A549 treated with Mapracorat at 1 μM for 4 hours (cell line): ENCODE measurements around the gene MEDAG. TPM values are rescaled to one million over a fixed set of nuclear protein-coding genes. Genes with fewer than 3 reads are reported as not detected.

Experiments
- total RNA-seq: library from RNA; stranded (reverse); fragments of 200-300 nt; extraction: Qiagen RNA extraction; gene quantifications from 5 replicates; pipeline ENCODE4 v1.2.3, GENCODE V29; 2022

MEDAG gene
- 0.08 to 0.29 TPM (median 0.16 TPM) in 5 replicates for total RNA-seq

DNA sequence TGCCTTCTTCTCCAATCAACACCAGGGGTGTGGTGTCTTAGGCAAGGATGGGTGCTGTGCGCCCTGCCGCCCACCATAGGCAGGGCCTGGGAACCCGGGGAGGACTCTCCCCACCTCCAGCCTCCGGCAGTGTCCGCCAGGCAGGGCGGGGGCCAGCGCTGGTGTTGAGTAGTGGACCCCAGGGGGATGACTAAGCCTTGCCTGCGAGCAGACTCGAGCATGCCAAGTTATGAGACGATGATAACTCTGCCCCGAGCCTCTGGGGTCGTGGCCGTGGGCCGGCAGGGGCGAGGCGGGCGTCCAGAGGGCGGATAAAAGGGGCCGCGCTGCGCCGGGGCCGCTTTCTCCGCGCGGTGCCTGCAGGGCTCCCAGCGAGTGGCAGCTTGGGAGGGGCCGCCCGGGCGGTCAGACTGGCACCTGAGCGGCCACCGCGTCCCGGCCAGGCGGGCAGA is at the start of gene MEDAG:
MEDAG (plus strand) TSS at position 340 of the 452 bp plus-strand sequence. CDS start 245 bp downstream, outside the sequence.

DNA sequence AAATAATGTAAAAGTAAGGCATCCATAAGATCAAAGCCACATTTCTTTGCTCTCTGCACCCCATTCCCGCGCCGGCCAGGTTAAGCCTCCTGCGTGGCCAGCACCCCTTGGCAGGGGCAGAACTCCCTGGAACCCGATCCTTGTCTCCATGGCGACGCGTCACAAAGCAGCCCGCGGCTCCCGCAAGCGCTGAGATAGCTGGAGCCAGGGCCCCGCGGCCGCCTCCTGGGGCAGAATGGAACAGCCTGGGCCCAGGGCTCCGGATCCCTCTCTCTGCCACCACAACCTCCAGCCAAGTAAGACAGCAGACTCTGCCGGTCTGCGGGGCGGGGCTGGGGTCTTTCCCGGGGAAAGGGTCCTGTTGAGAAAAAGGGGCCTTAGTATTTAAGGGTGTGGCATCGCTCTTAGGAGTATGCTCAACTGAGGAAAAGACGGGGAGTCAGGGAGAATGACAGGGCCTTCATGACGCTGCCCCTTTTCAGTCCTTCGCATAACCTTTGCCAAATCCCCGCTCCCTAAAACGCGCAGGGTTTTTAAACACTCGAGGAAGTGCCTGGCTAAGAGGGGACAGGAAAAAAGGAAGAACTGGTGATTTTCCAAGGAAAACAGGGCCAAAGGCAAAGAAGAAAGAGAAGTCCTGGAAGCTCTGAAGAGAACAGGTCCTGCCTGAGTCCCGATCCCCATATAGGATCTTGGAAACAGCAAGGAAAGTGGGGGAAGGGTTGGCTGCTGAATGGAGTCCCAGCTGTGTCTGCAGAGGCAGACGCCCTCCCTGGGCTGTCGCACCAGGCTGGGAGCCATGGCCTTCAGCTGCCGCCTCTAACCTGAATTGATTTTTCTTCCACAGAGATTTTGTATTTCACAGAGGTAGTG is 26.6 kb downstream of the MEDAG start, which contains the start of gene TEX26:
TEX26 (plus strand) TSS at position 176 of the 873 bp plus-strand sequence; CDS start at position 236, 60 bp downstream.

Other genes starting within 250 kb of the MEDAG start
- 6.7 to 10.3 TPM (median 9.6 TPM) in 5 replicates for gene ALOX5AP, start 170.7 kb upstream of the MEDAG start, total RNA-seq
- not detected in 5 replicates for gene TEX26, start 26.4 kb downstream of the MEDAG start, total RNA-seq